T-helper 1 cell treated with Interleukin-12 subunit alpha and Interleukin-12 subunit beta and Interleukin-4 antibody, amounts not matched to agents 30 μg/mL and 1 μg/mL, for 36 hours (primary cell): ENCODE data around the gene PNCK.
"Not testable (repeated sequence)": the region's sequence is repeated elsewhere in the genome, so short reads cannot be mapped to it uniquely, and the experiment has no call there.

Source experiments
- H3K27ac Mint-ChIP-seq: one replicate; pipeline ENCODE4 v1.8.0; 2021; ENCODE audit warnings: mild to moderate bottlenecking, mixed read lengths
- H3K27me3 Mint-ChIP-seq: one replicate; pipeline ENCODE4 v1.8.0; 2021; ENCODE audit warnings: low read depth, mixed read lengths
- H3K36me3 Mint-ChIP-seq: one replicate; pipeline ENCODE4 v1.8.0; 2021; ENCODE audit warnings: low read depth, mixed read lengths
- H3K4me1 Mint-ChIP-seq: one replicate; pipeline ENCODE4 v1.8.0; 2021; ENCODE audit warnings: low read depth, mixed read lengths
- H3K4me3 Mint-ChIP-seq: one replicate; pipeline ENCODE4 v1.8.0; 2021; ENCODE audit warnings: mild to moderate bottlenecking, moderate library complexity, mixed read lengths
- H3K9me3 Mint-ChIP-seq: one replicate; pipeline ENCODE4 v1.8.0; 2021; ENCODE audit warnings: mixed read lengths

Gene PNCK

GRCh38 chrX:153673428-153674218, at the start of gene PNCK:
Gene PNCK, minus strand, starts transcription at chrX:153673813. Its CDS starts 737 bp downstream, at chrX:153673076.
- no peak within 1 kb of the TSS for H3K27ac Mint-ChIP-seq
- H3K4me3 Mint-ChIP-seq: no peak within 1 kb of the TSS
- H3K9me3 Mint-ChIP-seq: no peaks in the 10 kb centered on the region
- no peaks in the 10 kb centered on the region for H3K36me3 Mint-ChIP-seq
- peaks cover 28% of the 10 kb centered on the region for H3K27me3 Mint-ChIP-seq
- no peaks in the 10 kb centered on the region for H3K4me1 Mint-ChIP-seq

DNA sequence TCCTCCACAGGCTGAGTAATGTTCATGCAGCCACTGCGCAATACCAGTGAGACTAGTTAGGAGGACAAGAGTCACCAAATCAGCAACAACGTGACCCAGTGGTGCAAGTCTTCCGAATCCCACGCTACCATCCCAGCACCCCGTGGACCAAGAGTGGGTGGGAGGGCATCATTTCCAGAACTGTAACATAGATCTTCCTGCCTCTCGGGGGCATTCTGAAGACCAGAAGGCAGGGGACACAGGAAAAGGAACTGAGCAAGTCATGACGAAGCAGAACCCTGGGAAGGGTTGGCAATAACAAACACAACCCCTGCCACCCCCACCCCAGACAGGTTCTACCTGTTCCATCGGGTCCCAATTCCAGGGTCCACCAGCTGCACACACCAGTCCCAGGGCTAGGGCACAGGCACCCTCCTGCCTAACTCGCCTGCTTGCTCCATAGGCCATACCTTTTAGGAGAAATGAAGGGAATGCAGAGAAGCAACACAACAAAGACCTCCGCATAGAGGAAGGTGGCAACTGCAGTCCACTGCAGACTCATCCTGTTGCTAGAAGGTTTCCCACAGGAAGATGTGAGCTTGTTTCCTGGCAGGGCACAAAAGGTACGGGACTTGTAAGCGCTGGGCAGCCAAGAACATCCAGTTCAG, 49.2 kb upstream of the PNCK start:
- H3K27me3 Mint-ChIP-seq: no peaks in the 10 kb centered on the region
- H3K36me3 Mint-ChIP-seq: peaks cover 14% of the 10 kb centered on the region
- peak overlapping the region; percentile 86 for H3K4me3 Mint-ChIP-seq
- H3K9me3 Mint-ChIP-seq: no peaks in the 10 kb centered on the region
- H3K27ac Mint-ChIP-seq: peak overlapping the region; percentile 69
- H3K4me1 Mint-ChIP-seq: peaks cover 18% of the 10 kb centered on the region

DNA sequence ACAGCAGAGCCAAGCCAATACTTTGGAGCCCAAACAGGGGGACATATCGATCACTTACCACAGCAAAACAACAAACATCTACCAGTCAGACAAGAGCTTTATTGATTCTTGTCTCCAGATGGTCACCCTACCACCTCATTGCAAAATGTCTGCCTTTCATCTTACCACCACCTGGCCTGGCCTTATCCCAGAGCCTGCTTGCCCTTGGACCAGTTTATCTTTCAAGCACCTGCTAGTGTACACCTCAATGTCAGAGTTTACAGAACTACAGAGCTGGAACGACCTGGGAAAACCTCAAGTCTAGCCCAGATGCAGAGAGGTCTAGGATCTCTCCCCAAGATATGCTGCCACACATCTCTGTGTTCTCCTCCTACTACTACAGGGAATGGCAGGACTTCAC, 46.1 kb upstream of the PNCK start:
- Mint-ChIP-seq H3K36me3 (peaks cover 18% of the 10 kb centered on the region), H3K27me3 (no peaks in the 10 kb centered on the region), H3K27ac (no peak overlapping the region), H3K9me3 (no peaks in the 10 kb centered on the region), H3K4me1 (peaks cover 13% of the 10 kb centered on the region), H3K4me3 (no peak overlapping the region)

DNA sequence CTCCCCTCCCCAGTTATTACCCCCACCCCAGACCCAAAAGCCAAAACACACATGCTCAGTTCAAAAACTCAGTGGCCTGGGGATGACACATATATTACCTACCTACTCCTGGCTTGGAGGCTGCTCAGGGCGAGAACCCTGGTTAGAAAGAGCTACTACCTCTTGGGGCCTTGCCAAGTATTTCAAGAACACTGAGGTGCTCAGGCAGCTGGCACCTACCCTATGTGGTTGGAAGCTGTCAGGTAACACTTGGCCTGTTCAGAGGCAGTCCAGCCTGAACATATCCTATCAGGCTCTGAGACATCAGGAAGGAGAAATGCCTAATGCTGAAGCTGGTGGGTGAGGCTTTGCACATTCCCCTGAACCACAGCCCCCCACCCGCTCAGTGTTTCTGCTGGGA, 45.6 kb upstream of the PNCK start:
- Mint-ChIP-seq H3K4me3 (no peak overlapping the region), H3K9me3 (no peaks in the 10 kb centered on the region), H3K27me3 (no peaks in the 10 kb centered on the region), H3K27ac (no peak overlapping the region), H3K4me1 (peaks cover 13% of the 10 kb centered on the region), H3K36me3 (peaks cover 20% of the 10 kb centered on the region)

DNA sequence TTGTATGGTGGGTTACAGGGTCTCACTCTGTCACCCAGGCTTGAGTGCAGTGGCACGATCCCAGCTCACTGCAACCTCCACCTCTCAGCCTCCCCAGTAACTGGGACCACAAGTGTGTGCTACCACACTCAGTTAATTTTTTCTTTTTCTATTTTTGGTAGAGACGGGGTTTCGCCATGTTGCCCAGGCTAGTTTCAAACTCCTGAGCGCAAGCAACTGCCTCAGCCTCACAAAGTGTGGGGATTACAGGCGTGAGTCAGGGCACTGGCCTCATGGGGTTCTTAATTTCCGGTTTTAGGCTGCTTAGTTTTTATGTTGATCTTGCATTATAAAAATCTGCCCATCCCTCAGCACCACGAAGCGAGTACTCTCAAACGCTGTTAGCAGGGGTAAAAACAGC, 43.8 kb upstream of the PNCK start:
- Mint-ChIP-seq H3K36me3 (peaks cover 25% of the 10 kb centered on the region), H3K9me3 (no peaks in the 10 kb centered on the region), H3K4me3 (no peak overlapping the region), H3K27ac (no peak overlapping the region), H3K27me3 (no peaks in the 10 kb centered on the region), H3K4me1 (peaks cover 9% of the 10 kb centered on the region)

- Mint-ChIP-seq H3K27ac (no peak overlapping the region), H3K36me3 (peaks cover 16% of the 10 kb centered on the region), H3K4me1 (peaks cover 2% of the 10 kb centered on the region)
Observed at GRCh38 chrX:153714256-153714655, 40.6 kb upstream of the PNCK start.

GRCh38 chrX:153709726-153710674, 36.4 kb upstream of the PNCK start:
- Mint-ChIP-seq H3K27me3 (no peaks in the 10 kb centered on the region), H3K4me3 (no peak overlapping the region), H3K36me3 (peaks cover 7% of the 10 kb centered on the region), H3K27ac (no peak overlapping the region), H3K9me3 (no peaks in the 10 kb centered on the region), H3K4me1 (peaks cover 1% of the 10 kb centered on the region)

More at GRCh38 chrX:153714256-153714655, 40.6 kb upstream of the PNCK start:
- H3K4me3 Mint-ChIP-seq: no peak overlapping the region
- no peaks in the 10 kb centered on the region for H3K27me3 Mint-ChIP-seq
- no peaks in the 10 kb centered on the region for H3K9me3 Mint-ChIP-seq

DNA sequence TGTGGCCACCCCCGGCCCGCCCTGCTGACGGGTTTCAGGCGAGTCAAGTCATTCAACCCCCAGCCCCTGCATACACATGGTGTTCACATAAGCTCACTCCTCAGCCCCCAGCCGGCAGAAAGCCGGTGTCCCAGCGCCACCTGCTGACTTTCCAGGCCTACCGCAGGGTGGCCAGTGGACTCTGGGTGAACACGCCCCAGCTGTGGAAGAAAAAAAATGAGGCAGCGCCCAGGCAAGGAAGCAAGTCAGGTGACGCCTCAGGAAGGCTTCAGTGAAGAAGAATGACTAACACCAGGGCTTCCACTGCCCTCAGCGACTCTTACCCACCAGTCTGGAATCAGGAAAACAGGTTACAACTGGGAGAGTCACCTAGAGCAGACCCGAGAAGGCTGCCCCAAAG, 34.8 kb upstream of the PNCK start:
- H3K4me1 Mint-ChIP-seq: peaks cover 1% of the 10 kb centered on the region
- H3K27me3 Mint-ChIP-seq: no peaks in the 10 kb centered on the region
- H3K4me3 Mint-ChIP-seq: no peak overlapping the region
- H3K9me3 Mint-ChIP-seq: no peaks in the 10 kb centered on the region
- H3K36me3 Mint-ChIP-seq: peaks cover 4% of the 10 kb centered on the region
- no peak overlapping the region for H3K27ac Mint-ChIP-seq

DNA sequence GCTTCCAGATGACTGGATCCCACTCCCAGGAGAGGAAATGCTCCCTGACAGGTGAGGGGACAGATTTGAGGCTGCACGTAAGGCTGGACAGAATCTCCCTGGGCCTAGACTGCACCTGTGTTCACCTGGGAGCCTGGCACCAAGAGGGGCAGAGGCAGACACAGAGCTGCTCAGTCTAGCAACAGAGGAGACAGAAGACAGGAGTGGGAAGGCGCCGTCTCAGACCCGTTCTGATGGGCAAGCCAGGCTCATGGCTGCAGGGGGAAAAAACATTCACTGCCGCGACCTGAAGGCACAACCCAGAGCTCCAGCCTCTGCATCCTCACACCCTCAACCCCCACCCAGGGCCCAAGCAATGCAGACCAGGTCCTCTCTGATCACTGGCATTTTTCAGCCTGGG, 33.8 kb upstream of the PNCK start:
- Mint-ChIP-seq H3K27ac (no peak overlapping the region), H3K36me3 (peaks cover 5% of the 10 kb centered on the region), H3K4me3 (no peak overlapping the region), H3K4me1 (peaks cover 1% of the 10 kb centered on the region), H3K9me3 (no peaks in the 10 kb centered on the region), H3K27me3 (no peaks in the 10 kb centered on the region)

- H3K27me3 Mint-ChIP-seq: no peaks in the 10 kb centered on the region
- H3K4me1 Mint-ChIP-seq: peaks cover 1% of the 10 kb centered on the region
- H3K27ac Mint-ChIP-seq: no peak overlapping the region
- H3K36me3 Mint-ChIP-seq: peaks cover 5% of the 10 kb centered on the region
- H3K9me3 Mint-ChIP-seq: no peaks in the 10 kb centered on the region
- H3K4me3 Mint-ChIP-seq: no peak overlapping the region
Observed at GRCh38 chrX:153706799-153707198, 33.2 kb upstream of the PNCK start.

DNA sequence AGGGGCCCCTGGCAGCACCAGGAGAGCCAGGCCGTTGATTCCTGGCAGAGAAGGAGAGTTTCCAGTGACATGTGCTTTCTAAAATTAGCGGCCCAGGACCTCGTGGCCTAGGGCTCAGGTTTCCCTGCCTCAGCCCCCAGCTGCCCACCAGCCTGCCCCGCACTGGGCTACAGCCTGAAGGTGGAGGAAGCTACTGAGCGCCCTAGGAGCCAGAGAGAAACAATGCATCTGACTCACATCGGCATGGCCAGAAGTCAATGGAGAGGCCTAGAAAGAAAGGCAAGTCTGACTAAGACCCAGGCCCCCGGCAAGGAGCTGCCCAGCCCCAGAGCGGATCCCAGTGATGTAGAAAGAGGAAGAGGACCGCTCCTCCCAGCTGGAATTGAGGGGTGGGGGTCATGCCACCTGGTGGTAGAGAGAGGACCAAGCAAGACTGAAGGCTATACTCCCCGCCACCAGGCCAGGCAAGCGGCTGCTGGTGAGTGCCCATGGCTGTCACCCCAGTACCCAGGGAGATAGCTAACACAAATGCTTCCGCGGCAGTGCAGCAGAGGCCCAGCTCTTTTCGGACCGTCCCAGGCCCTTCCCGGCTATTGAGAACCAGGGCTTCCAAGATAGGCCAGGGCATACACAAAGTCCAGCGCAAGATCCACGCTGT, 31.9 kb upstream of the PNCK start:
- not testable (repeated sequence) for H3K27me3 Mint-ChIP-seq, H3K4me3 Mint-ChIP-seq, H3K36me3 Mint-ChIP-seq, H3K4me1 Mint-ChIP-seq, H3K27ac Mint-ChIP-seq, H3K9me3 Mint-ChIP-seq

DNA sequence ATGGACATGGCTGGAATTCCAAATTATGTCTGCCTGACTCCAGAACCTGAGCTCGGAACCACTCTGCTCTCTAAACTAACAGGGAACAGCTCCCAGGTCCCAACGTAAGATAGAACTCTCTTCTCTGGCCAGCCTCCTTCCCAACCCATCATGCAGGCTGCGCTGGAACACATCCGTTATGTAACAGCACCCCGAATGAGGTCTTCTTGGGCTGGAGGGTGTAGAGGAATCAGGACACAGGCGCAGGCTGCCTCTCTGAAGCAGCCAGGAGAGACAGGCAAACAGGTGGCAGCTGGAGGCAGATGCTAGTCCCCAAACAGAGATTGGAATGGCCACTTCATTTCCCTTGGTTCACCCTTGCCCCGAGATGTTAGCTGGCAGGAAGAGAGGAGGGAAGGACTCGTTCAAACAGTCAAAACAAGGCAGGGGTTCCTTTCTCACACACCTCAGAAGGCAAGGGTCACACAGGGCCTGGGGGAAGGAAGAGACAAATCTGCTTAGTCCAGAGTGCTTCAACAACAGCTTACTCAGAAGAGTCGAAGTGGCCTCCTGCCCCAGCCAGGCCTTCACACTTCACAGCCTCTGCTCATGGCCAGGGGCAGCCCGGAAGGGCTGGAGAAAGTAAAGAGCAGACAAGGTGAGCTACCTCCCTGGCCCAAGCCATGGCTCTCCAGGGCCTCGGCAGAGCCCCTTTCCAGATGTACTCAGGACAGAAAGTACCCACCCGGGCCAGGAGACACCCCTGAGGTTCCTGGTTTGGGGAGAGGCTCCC, 31.2 kb upstream of the PNCK start:
- H3K4me3 Mint-ChIP-seq, H3K9me3 Mint-ChIP-seq, H3K27me3 Mint-ChIP-seq, H3K27ac Mint-ChIP-seq, H3K36me3 Mint-ChIP-seq, H3K4me1 Mint-ChIP-seq: not testable (repeated sequence)

- H3K9me3 Mint-ChIP-seq: no peaks in the 10 kb centered on the region
- H3K27ac Mint-ChIP-seq: no peak overlapping the region
- H3K4me1 Mint-ChIP-seq: peaks cover 1% of the 10 kb centered on the region
- H3K36me3 Mint-ChIP-seq: peaks cover 5% of the 10 kb centered on the region
- H3K4me3 Mint-ChIP-seq: no peak overlapping the region
- no peaks in the 10 kb centered on the region for H3K27me3 Mint-ChIP-seq
Observed at GRCh38 chrX:153704021-153704526, 30.5 kb upstream of the PNCK start.
